Upper lobe of left lung (tissue), 4 donors: Measurements from ENCODE around the gene ZNF319.

Source experiments
- CTCF ChIP-seq, 6 experiments: fragments of 450-650 bp in 4 of 6; fragments of 200-600 bp in 2 of 6; sonication (generic) in 2 of 6; IDR thresholded peaks; one replicate each; pipeline ENCODE4 v1.5.1; 2016 to 2019; ENCODE audit warnings: antibody characterized with exemption in 6 of 6
- EP300 ChIP-seq, 4 donors: sonication (generic); formaldehyde crosslinking; IDR thresholded peaks; one replicate each; pipeline ENCODE4 v1.5.1; 2017; ENCODE audit warnings: antibody characterized with exemption in 4 of 4, control low read depth in 2 of 4
- POLR2A ChIP-seq, 4 donors: fragments of 450-650 bp; IDR thresholded peaks; one replicate each; pipeline ENCODE4 v1.5.1; 2016 to 2017; ENCODE audit warnings: antibody characterized with exemption in 4 of 4, mild to moderate bottlenecking in 2 of 4
- POLR2AphosphoS5 ChIP-seq, 2 donors: sonication (generic); formaldehyde crosslinking; IDR thresholded peaks; one replicate each; pipeline ENCODE4 v1.5.1; 2017; ENCODE audit warnings: antibody characterized with exemption in 2 of 2

DNA sequence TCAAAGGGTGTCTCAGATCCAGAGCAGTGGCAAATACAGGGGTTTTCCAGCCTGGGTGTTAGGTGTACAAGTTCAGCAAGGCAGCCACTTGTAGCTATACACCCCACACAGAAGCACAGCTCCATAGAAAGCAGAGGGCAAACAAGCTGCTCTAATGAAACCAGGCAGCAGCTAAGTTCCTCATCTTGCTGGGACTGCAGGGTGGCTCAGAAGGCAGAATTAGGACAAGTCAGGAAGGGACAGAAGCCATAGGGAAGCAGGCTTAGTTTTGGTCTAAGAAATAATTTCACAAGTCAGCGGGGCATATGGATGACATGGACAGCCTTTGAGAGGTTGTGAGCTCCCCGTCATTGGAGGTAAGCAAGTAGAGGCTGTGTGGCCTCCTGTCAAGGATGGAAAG lies 53.2 kb downstream of the ZNF319 start:
- TF ChIP-seq POLR2AphosphoS5 (IDR thresholded peaks at IDR 0.05) (no peak), POLR2A (IDR thresholded peaks at IDR 0.05) (no peak), CTCF (IDR thresholded peaks at IDR 0.05) (no peak), EP300 (IDR thresholded peaks at IDR 0.05) (no peak)
